ENCODE results near the gene GSTA3.
"Not testable (repeated sequence)": the region's sequence is repeated elsewhere in the genome, so short reads cannot be mapped to it uniquely, and the experiment has no call there.

The GSTA3 gene

DNA sequence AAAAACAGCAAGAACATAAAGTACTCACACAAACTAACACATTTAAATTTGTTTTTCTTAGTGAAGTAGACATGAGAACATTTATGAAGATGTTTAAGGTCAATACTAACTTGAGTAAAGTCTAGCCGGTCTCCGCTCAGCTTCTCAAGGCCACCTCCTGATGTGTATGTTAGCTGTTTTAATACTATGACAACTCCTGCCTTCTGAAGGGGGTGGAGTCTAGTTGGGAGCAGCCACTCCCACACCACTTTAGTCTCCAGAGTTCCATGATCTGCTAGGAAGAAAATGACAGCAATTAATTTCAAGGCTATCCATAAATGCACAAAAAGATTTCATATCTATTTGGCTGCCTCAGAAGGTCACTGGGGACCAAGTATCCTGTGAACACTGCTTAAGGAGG is at the start of gene GSTA3:
Gene GSTA3, minus strand, starts transcription at position 168 of the 400 bp plus-strand sequence. CDS start 3,864 bp downstream, outside the sequence.
- no peak for DNase-seq (ENCODE audit: low read depth in 2 of 2, low spot score in 1 of 2)

DNA sequence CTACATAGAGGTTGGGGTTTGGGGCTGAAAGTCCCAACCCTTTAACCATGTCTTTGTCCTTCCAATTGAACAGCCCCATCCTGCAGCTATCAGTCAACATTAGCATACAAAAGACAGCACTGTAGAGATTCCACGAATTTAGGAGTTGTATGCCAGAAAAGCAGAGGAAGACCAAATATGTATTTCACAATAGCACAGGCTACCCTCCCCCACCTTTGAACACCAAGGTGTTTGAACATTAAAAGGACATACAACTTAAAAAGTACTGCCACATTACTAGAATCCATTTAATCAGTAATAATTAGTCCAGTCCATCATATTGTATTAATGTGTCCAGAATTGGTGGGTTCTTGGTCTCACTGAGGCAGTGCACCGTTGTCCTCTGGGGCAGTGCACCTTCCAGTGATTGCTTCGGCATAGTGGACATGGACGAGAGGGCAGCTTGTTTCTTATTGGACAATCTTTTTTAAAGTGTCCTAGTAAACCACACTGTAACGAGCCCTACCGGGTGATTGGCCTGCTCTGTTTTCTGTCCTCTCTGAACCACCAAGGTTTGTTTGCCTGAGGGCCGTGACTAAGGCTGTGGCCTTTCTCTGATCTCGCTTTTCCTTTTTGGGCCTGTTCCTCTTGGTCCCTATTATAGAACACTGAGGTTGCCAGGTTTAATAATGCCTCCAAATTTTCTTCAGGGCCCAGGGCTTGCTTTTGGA is 49.2 kb upstream of the GSTA3 start:
- no peak for DNase-seq (ENCODE audit: low read depth in 2 of 2, low spot score in 1 of 2)

GRCh38 chr6:52955871-52956270 is 46.4 kb upstream of the GSTA3 start:
- DNase-seq (ENCODE audit: low read depth in 2 of 2, low spot score in 1 of 2), result no peak

- DNase-seq (ENCODE audit: low read depth in 2 of 2, low spot score in 1 of 2), result no peak
These were observed 44.7 kb upstream of the GSTA3 start for GRCh38 chr6:52953911-52954839.

- DNase-seq (ENCODE audit: low read depth in 2 of 2, low spot score in 1 of 2), result no peak
These were observed 36.8 kb upstream of the GSTA3 start for GRCh38 chr6:52946306-52946705.

DNA sequence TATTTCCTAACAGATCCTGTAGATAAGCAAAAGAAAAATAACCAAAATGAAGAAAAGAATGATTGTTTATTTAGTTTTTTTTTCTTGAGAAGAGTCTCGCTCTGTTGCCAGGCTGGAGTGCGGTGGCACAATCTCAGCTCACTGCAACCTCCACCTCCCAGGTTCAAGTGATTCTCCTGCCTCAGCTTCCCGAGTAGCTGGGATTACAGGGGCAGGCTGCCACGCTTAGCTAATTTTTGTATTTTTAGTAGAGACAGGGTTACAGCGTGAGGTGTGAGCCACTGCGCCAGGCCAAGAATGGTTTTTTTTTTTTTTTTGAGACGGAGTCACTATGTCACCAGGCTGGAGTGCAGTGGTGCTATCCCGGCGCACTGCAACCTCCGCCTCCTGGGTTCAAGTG is 33.3 kb upstream of the GSTA3 start:
- DNase-seq (ENCODE audit: low read depth in 2 of 2, low spot score in 1 of 2), result not testable (repeated sequence)

DNA sequence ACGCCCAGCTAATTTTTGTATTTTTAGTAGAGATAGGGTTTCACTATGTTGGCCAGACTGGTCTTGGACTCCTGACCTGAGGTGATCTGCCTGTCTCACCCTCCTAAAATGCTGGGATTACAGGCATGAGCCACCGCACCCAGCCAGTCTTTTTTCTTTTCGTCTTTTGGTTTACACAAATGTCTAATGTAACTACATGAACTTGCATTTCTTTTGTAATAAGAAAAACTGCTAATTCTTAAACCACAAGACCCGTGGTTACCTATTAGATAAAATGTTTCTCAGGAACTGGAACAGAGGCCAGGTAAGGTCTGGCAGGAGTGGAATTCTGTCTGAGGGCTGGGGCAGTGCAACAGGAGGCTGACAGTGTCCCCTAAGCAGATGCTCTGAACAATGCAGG is 32.7 kb upstream of the GSTA3 start:
- no peak for DNase-seq (ENCODE audit: low read depth in 2 of 2, low spot score in 1 of 2)

DNA sequence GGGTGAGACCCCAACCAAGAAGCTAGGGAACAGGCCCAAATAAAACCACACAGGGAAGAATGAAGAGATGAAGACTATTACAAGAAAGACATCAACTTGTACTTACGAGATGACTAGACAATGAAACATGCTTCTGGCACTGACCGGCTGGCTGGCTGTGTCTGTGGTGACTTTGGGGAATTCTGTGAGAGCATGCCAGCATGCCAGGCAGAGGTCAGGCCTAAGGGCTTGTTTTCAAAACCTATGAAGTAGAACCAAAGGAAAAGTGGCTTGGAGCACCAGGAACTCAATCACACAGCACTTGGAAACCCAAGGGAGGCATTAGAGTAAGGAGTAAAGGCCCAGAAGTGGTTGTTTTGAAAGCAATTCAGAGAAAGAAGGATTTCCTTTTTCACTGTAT is 28.4 kb upstream of the GSTA3 start:
- DNase-seq (ENCODE audit: low read depth in 2 of 2, low spot score in 1 of 2), result no peak

- DNase-seq (ENCODE audit: low read depth in 2 of 2, low spot score in 1 of 2), result no peak
These were observed 24.3 kb upstream of the GSTA3 start for GRCh38 chr6:52933778-52934177.

DNA sequence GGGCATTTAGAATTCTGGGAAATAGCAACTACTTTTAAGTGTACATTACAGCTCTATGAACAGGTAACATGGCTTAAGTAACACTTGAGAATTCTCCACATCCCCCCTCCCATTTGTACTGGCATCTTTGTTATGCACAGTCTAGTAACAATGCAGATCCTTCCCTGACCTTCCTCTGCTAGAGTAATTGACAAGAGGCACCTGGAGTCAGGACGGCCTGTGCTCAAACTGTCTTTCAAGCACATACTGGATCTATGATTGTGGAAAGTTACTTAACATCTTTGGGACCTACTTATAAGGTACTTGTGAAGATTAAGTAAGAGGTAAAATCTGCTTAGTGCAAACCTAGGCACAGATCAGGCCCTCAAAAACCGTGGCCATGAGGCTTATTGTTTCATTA is 21.9 kb upstream of the GSTA3 start:
- DNase-seq (ENCODE audit: low read depth in 2 of 2, low spot score in 1 of 2), result no peak

DNA sequence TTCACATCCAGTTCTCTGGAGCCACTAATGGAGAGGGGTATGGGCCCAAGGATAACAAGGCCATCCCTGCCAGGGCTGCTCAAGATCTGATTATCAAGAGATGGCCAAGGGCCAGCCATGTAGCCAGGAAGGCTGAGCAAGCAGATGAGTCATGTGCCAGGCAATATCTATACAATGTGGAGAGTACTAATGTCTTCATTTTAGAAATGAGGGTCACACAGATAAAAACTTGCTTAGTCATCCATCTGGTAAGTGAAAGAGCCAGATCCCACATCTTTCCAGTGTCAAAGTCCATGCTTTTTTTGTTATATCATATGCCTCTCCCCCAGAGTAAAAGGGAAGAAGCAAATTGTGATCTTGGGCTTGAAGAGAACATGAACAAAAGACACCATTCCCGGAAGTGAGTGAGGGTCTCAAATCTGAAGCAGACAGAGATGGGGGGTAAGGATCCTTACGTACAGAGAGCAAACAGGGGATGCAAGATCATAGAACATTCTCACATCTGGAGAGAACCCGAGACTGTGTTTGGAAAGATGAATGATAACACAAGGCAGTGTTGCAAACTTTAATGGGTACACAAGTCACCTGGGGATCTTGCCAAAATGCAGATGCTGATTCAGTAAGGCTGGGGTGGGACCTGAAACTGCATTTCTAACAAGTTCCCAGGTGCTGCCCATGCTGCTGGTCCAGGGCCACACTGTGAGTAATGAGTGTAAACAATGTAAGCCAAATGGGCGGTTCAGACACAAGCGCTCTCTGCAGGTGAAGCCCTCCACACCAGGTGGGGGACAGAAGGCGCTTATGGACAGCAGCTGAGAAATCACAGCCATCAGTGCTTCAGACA is 20.0 kb upstream of the GSTA3 start:
- DNase-seq (ENCODE audit: low read depth in 2 of 2, low spot score in 1 of 2), result no peak

- DNase-seq (ENCODE audit: low read depth in 2 of 2, low spot score in 1 of 2), result no peak
These were observed 18.0 kb upstream of the GSTA3 start for GRCh38 chr6:52927451-52927850.

- no peak for DNase-seq (ENCODE audit: low read depth in 2 of 2, low spot score in 1 of 2)
These were observed 16.7 kb upstream of the GSTA3 start for GRCh38 chr6:52925919-52926792.

DNA sequence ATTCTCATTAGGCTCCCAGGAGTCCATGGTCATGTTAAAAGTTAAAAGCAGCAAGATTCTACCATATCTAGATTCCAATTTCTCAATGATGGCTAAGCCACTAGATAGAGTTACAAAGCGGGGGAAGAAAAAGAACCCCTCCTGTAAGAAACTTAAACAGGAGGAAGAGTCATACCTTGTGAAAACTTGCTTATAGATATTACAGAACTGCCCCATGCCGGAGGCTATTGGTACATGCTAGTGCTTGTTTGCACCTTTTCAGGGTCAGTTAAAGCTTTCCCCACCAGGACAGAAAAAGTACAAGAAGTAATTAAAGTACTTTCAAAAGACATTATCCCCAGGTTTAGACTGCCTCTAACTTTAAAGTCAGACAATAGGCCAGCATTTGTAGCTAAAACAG is 15.5 kb upstream of the GSTA3 start:
- DNase-seq (ENCODE audit: low read depth in 2 of 2, low spot score in 1 of 2), result no peak

DNA sequence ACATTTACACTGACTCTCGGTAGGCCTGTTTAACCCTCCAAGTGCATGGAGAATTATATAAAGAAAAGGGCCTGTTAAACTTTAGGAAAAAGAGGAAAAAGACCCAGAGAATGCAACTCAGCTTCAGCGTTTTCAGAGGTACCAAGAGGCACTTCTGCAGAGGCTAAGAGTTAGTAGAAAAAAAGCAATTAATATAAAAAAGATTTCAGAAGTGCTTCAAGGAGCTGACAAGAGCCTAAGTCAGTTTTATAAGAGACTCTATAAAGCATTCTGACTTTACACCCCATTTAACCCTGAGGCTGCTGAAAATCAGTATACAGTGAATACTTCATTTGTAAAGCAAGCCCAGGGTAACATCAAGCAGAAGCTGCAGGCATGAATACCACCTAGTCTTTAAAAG is 14.2 kb upstream of the GSTA3 start:
- DNase-seq (ENCODE audit: low read depth in 2 of 2, low spot score in 1 of 2), result not testable (repeated sequence)

DNA sequence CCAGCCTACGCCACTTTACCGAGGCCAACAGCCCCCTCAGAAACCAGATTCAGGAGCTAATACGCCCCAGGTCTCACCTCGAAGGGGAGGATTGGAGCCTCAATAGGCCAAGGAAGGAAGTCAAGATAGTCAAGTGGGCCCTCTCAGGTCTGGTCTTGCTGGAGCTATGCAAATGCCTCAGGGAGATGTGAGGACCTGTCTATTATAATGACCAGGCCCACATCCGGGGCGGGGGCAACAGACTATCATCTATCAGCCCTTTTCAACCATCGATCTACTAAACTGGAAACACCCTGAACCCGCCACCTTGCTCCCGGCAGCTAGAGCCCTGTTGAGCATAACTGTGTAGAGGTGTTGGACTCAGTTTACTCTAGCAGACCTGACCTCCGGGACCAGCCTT is 12.7 kb upstream of the GSTA3 start:
- DNase-seq (ENCODE audit: low read depth in 2 of 2, low spot score in 1 of 2), result no peak

- no peak for DNase-seq (ENCODE audit: low read depth in 2 of 2, low spot score in 1 of 2)
These were observed 12.2 kb upstream of the GSTA3 start for GRCh38 chr6:52921743-52922142.

DNA sequence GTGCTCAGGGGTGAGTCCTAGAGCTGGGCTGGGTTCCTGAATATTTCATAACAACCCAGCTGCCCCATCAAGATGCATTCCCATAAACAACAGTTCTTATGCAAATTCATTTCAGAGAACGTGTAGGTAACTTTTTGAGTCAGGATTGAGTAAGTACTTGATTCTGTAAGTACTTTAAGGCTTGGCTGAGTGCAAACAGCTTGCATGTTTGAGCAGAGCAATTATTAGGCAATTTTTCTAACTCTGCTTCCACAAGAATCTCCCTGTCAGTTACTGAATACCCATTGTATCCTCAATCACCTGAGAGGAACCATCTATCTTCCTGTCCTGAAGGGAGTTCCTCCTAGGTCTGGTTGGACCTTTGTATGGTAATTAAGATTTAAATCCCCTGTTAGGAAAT is 10.0 kb upstream of the GSTA3 start:
- DNase-seq (ENCODE audit: low read depth in 2 of 2, low spot score in 1 of 2), result not testable (repeated sequence)

DNA sequence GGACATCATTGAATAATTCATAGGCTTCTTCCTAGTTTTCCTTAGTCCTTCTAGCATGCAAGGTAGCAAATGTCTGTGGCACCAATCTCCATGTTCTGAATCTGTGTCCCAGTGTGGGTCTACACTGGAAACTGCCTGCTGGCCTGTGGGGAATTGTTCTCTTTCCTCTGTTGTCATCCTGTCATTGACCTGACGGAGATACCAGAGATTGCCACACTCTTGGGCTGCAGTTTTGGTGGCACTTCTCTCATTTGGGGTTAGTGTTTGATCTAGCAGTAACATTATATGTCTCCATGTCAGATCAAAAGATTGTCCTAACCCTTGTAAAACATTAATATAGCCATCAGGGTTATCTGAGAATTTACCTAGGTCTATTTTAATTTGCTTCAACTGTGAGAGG is 9.3 kb upstream of the GSTA3 start:
- not testable (repeated sequence) for DNase-seq (ENCODE audit: low read depth in 2 of 2, low spot score in 1 of 2)

DNA sequence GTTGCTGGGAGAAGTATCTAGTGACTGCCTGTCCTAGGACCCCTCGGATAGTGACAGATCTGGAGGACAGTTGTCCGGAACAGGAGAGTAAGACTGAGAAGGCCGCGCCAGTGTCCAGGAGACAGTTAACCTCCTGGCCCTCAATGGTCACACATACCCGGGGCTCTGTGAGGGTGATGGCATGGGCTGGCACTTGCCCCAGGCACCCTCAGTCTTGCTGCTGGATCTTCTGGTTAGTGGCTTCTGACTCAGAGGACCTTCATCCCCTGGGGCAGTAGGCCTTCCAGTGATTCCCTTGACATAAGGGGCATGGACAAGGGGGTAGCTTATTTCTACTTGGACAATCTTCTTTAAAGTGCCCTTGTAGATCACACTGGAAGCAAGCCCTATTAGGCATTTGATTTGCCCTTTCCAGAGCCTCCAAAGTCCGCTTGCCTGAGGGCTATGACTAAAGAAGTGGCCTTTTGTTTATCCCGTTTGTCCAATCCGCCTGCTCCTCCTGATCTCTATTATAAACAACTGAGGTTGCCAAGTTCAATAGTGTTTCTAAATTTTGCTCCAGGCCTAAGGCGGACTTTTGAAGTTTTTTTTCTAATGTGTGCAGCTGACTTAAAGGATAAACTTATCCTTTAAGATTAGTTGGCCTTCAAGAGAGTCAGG is 8.7 kb upstream of the GSTA3 start:
- DNase-seq (ENCODE audit: low read depth in 2 of 2, low spot score in 1 of 2), result not testable (repeated sequence)

Measured in stimulated activated CD8-positive, alpha-beta memory T cell treated with anti-CD3 and anti-CD28 coated beads, Interleukin-4, amount 100 ng/mL, for 4 hours (primary cell).